NB4 (cell line): ENCODE data around the gene ALOX12.

Experiments used
- DNase-seq: peaks from one replicate; pipeline ENCODE4 v3.0.0; 2010; ENCODE audit warnings: low read depth
- H3K4me3 ChIP-seq: one replicate; pipeline ENCODE4 v1.5.1; 2011; ENCODE audit warnings: mild to moderate bottlenecking, low read depth, low read length, moderate library complexity
- MYC ChIP-seq: IDR thresholded peaks from 2 replicates; pipeline ENCODE4 v1.6.1; 2011; ENCODE audit warnings: low read depth, low read length
- POLR2A ChIP-seq: IDR thresholded peaks from 2 replicates; pipeline ENCODE4 v1.6.1; 2011; ENCODE audit warnings: mild to moderate bottlenecking; ENCODE audit not compliant: insufficient read length; ENCODE audit errors: extremely low read depth
- TF ChIP-seq, protein P1 (sequence below): IDR thresholded peaks from one replicate; pipeline ENCODE4 v1.5.1; 2012; ENCODE audit warnings: low read depth, low read length
- TF ChIP-seq, protein P2 (sequence below): IDR thresholded peaks from 2 replicates; pipeline ENCODE4 v1.6.1; 2011; ENCODE audit warnings: low read depth, low read length

Gene ALOX12

DNA sequence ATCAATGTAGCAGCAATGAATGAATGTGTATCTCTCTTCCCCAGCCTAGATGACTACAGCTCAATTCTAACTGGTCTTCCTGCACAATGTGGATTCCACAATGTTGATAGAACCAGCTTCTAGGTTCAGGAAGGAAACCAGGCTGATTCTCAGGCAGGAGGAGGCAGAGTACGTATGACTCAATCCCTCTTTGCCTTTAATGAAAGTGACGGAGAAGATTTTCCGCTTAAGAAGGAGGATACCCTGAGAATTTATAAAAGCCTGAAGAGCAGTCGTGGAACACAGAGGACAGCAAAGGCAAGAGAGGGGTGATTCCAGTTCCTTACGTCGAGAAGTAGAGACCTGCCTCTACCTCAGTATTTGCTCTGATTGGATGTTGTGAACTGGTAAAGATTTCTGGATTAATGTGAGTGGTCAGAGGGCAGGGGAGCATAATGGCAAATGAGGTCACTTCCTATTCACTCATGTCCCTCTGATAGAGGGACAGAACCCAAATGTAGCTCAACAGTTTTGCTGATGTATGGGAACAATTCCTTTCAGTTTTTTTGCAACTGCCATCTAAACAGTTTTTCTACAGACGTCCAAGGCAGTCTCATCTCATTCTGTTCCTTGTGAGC, 63.1 kb downstream of the ALOX12 start:
- H3K4me3 ChIP-seq, result no peak overlapping the region
- DNase-seq, result no peak
- no peak for TF ChIP-seq MYC
- TF ChIP-seq, protein P1, sequence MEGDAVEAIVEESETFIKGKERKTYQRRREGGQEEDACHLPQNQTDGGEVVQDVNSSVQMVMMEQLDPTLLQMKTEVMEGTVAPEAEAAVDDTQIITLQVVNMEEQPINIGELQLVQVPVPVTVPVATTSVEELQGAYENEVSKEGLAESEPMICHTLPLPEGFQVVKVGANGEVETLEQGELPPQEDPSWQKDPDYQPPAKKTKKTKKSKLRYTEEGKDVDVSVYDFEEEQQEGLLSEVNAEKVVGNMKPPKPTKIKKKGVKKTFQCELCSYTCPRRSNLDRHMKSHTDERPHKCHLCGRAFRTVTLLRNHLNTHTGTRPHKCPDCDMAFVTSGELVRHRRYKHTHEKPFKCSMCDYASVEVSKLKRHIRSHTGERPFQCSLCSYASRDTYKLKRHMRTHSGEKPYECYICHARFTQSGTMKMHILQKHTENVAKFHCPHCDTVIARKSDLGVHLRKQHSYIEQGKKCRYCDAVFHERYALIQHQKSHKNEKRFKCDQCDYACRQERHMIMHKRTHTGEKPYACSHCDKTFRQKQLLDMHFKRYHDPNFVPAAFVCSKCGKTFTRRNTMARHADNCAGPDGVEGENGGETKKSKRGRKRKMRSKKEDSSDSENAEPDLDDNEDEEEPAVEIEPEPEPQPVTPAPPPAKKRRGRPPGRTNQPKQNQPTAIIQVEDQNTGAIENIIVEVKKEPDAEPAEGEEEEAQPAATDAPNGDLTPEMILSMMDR, result no peak
- TF ChIP-seq POLR2A, result no peak
- TF ChIP-seq, protein P2, sequence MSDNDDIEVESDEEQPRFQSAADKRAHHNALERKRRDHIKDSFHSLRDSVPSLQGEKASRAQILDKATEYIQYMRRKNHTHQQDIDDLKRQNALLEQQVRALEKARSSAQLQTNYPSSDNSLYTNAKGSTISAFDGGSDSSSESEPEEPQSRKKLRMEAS, result no peak
